Stimulated activated CD4-positive, alpha-beta T cell treated with anti-CD3 and anti-CD28 coated beads, Interleukin-4, amount 100 ng/mL, for 24 hours (primary cell): ENCODE measurements around the gene DLGAP1.

Source experiments
- DNase-seq: peaks from one replicate; pipeline ENCODE4 v3.0.0-alpha.2; 2020

The DLGAP1 gene

GRCh38 chr18:3728704-3729437, 726.2 kb downstream of the DLGAP1 start:
- DNase-seq = no peak

DNA sequence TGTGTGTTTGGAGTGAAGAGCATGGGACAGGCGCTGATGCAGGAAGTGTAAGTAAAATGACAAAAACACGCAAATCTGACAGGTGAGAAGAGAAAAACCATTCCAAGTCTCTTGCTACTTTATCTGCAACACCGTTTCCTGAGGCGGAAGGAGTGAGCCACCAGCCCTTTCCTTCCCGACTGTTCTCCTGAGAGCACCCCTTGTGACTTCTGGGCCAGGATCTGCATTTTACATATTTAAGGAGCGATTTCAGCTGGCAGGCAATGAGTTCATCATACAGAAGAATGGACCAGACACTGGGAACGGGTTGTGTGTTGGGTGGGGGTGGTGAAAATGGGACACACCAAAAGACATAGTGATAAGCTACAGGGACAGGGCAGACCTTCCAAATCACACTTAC, 727.8 kb downstream of the DLGAP1 start:
- no peak for DNase-seq

- DNase-seq = no peak
Measured at GRCh38 chr18:3726238-3726951, 728.7 kb downstream of the DLGAP1 start.

- no peak for DNase-seq
Measured at GRCh38 chr18:3725115-3725514, 730.0 kb downstream of the DLGAP1 start.

DNA sequence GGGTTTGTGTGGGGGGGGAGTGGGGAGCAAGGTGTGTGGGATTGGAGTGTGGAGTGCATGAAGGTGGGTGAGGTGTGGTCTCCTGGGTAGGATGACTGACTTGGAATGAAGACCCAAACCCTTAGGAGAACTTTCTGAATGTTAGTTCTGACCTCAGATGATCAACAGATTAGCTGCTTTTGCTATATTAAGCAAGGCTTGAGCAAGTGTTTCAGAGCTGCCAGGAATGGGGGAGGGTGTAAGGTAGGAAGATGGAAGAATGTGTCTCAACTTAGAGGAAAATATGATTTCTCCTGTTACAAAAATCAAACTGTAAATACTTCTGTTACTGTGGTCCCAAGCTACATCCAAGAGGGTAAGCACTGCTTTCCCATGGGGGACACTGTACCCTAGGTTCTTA, 731.6 kb downstream of the DLGAP1 start:
- DNase-seq = no peak

GRCh38 chr18:3722649-3723433, 732.3 kb downstream of the DLGAP1 start:
- no peak for DNase-seq

- DNase-seq = no peak
Measured at GRCh38 chr18:3721771-3722648, 733.1 kb downstream of the DLGAP1 start.

- DNase-seq = no peak
Measured at GRCh38 chr18:3720818-3721545, 734.1 kb downstream of the DLGAP1 start.

- DNase-seq = no peak
Measured at GRCh38 chr18:3720159-3720558, 734.9 kb downstream of the DLGAP1 start.

GRCh38 chr18:3717376-3718025, 737.6 kb downstream of the DLGAP1 start:
- DNase-seq = no peak

DNA sequence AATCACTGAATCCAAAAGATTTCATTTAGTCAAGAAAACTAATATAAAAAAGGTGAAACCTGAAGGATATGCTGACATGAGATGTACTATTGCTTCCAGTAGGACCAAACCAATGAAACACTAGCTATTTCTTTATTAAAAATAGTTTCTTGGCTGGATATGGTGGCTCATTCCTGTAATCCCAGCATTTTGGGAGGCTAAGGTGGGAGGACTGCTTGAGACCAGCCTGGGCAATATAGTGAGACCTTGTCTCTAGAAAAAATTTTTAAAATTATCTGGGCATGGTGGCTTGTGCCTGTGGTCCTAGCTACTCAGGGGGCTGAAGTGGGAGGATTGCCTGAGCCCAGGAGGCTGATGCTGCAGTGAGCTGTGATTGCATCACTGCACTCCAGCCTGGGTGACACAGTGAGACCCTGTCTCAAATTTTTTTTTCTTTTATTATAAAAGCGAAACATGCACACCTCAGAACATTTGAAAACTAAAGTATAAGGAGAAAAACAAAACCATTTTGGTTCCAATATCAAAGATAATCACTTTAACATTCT, 738.9 kb downstream of the DLGAP1 start:
- DNase-seq = no peak

GRCh38 chr18:3715231-3716080, 739.7 kb downstream of the DLGAP1 start:
- DNase-seq = no peak

DNA sequence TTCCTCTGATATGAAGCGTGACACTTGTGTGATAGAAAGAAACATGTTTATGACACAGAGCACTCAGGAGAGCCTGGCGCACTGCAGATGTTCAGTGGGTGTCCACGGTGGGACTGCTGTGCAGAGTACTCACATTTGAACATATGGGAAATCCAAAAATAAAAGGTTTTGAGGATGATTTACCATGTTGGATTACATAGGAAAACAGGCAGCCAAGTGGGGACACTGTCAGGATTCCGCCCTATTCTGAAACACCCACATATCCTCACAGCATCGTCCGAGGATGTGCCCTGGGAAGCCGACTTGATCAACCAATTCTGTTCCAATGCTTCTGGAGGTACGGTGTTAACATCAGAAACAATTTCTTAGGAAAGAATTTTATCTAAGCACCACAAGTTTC, 741.4 kb downstream of the DLGAP1 start:
- no peak for DNase-seq

- no peak for DNase-seq
Measured at GRCh38 chr18:3713166-3713565, 741.9 kb downstream of the DLGAP1 start.

GRCh38 chr18:3712491-3712890, 742.6 kb downstream of the DLGAP1 start:
- DNase-seq = no peak

- DNase-seq = no peak
Measured at GRCh38 chr18:3710712-3711301, 744.3 kb downstream of the DLGAP1 start.

DNA sequence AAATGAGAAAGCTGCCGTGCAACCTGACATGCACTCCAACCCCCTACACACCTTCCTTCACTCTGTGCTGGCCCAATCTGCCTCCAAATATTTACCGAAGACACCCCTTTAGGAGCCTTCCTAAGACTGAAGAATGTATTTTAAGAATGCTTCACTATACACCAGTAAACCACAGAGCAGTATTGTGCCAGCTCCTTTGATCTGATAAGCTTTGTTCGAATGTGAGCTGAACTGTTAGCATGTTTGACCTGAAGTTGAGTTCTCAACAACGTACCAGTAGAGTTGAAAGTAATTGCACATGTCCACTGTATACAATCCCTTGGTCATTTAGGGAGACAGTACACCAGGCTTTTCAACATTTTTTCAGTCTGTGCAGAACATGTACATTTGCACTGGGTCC, 745.9 kb downstream of the DLGAP1 start:
- DNase-seq = no peak

- DNase-seq = no peak
Measured at GRCh38 chr18:3706279-3707097, 748.6 kb downstream of the DLGAP1 start.
